Smooth muscle cell of the brain vasculature (primary cell): ENCODE results near the gene ZNF624.

Experiments used
- DNase-seq: peaks from one replicate; pipeline ENCODE4 v3.0.0-alpha.2; 2012; ENCODE audit warnings: low read depth, low spot score

Gene ZNF624

GRCh38 chr17:16593356-16594102 is 60.1 kb downstream of the ZNF624 start:
- no peak for DNase-seq

GRCh38 chr17:16589097-16589969 is 64.3 kb downstream of the ZNF624 start:
- DNase-seq = peak; percentile 62

- DNase-seq = no peak
These were observed 67.9 kb downstream of the ZNF624 start for GRCh38 chr17:16585796-16586195.

- DNase-seq = peak; percentile 69
These were observed 69.2 kb downstream of the ZNF624 start for GRCh38 chr17:16584273-16584995.

- DNase-seq = no peak
These were observed 69.9 kb downstream of the ZNF624 start for GRCh38 chr17:16583781-16584180.

- no peak for DNase-seq
These were observed 80.2 kb downstream of the ZNF624 start for GRCh38 chr17:16573466-16573865.
